Measurements from ENCODE around the gene DDOST. TPM values are rescaled to one million over a fixed set of nuclear protein-coding genes. Genes with fewer than 3 reads are reported as not detected.
A peak's percentile ranks its signal among the peaks of the same experiment; 100 is the strongest.

The DDOST gene
- polyA plus RNA-seq, 2 of the 4 experiments (the other 2 are of a cell fraction): 158 to 231 TPM

DNA sequence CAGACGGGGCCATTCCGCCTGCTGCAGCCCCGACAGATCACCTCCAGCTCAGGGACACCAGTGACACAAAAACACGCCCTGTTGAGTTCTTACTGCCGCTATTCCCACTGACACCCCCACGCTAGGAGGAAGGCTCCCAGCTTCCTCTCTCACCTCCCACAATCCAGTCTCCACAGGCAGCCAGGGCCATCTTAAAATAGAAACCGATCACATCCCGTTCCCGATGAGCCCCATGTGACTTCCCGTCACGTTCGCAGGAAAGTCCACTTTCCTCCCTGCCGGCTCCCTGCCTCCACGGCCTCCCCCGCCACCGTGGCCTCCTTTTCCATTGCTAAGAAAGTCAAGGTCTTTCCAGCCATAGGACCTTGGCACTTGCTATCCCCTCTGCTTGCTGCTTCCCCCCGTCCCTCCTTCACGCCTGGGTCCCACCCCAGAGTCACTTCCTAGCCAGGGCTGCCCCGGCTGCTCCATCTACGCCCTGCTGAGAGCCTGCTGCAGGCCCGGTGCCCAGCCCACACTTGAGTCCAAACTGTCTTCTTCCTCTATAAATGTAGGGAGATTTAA, 24.0 kb upstream of the DDOST start:
- H3K4me1 ChIP-seq: no peaks in the 10 kb centered on the region
- H3K9me3 ChIP-seq: no peaks in the 10 kb centered on the region
- no peak overlapping the region for H3K4me3 ChIP-seq
- 91% methylated on average over 20 of the region's 21 CpGs for WGBS (ENCODE audit: missing lambda C conversion rate)
- TF ChIP-seq FOSB (CRISPR knock-in tag; IDR thresholded peaks at IDR 0.05) (no peak), ESRRA (IDR thresholded peaks at IDR 0.05; ENCODE audit: borderline replicate concordance, low read length) (no peak)
- FAIRE-seq (no peak), DNase-seq (ENCODE audit: low read depth in 1 of 2, low spot score in 1 of 2) (no peak), ATAC-seq (no peak)
- POLR2A ChIA-PET: no interaction called here
- no peak overlapping the region for H3K27ac ChIP-seq
- CTCF ChIA-PET: interaction anchor here (1.7 kb wide), 1 partner anchor 12 kb away, joined by 6 read pairs; no protein-coding TSS in a partner anchor
- no peak overlapping the region for H3K4me2 ChIP-seq

- CTCF ChIA-PET: interaction anchor here (1.7 kb wide), 1 partner anchor 12 kb away, joined by 6 read pairs; no protein-coding TSS in a partner anchor
Observed at GRCh38 chr1:20684651-20685050, 23.5 kb upstream of the DDOST start.

DNA sequence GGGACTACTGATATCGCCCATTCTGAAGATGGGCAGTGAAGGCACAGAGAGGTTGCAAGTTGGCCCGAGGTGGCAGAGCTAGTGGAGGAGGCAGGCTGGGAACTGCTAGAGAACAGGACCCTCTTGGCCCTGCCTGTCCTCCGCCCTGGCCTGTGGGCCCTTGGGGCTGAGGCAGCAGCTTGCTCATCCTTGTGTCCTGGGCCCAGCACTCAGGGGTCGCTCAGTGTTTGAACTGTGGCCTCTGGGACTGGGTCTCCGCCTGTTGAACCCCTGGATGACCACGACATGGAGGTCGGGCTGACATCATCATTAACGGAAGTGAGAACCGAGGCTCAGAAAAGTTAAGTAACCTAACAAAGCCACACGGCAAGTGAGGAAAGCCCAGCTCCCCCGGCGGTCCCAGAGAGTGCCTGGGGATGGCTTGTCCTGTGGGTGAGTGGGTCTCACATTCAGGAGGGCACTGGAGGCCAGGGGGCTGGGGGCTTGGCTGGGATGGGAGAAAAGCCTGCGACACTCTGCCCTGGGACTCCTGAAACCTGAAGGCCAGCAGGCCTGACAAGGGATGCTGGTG, 23.0 kb upstream of the DDOST start:
- DNase-seq (ENCODE audit: low read depth in 1 of 2, low spot score in 1 of 2) (no peak), ATAC-seq (no peak), FAIRE-seq (no peak)
- no peak overlapping the region for H3K4me2 ChIP-seq
- H3K9me3 ChIP-seq: no peaks in the 10 kb centered on the region
- no peaks in the 10 kb centered on the region for H3K4me1 ChIP-seq
- no peak overlapping the region for H3K27ac ChIP-seq
- POLR2A ChIA-PET: no interaction called here
- H3K4me3 ChIP-seq: no peak overlapping the region
- CTCF ChIA-PET: interaction anchor here (1.7 kb wide), 1 partner anchor 13 kb away, joined by 6 read pairs; no protein-coding TSS in a partner anchor
- TF ChIP-seq, protein P1, sequence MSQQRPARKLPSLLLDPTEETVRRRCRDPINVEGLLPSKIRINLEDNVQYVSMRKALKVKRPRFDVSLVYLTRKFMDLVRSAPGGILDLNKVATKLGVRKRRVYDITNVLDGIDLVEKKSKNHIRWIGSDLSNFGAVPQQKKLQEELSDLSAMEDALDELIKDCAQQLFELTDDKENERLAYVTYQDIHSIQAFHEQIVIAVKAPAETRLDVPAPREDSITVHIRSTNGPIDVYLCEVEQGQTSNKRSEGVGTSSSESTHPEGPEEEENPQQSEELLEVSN (IDR thresholded peaks at IDR 0.05; ENCODE audit: borderline replicate concordance, low read depth): no peak
- TF ChIP-seq, protein P2, sequence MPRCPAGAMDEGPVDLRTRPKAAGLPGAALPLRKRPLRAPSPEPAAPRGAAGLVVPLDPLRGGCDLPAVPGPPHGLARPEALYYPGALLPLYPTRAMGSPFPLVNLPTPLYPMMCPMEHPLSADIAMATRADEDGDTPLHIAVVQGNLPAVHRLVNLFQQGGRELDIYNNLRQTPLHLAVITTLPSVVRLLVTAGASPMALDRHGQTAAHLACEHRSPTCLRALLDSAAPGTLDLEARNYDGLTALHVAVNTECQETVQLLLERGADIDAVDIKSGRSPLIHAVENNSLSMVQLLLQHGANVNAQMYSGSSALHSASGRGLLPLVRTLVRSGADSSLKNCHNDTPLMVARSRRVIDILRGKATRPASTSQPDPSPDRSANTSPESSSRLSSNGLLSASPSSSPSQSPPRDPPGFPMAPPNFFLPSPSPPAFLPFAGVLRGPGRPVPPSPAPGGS (IDR thresholded peaks at IDR 0.05): no peak
- TF ChIP-seq HMGXB4 (CRISPR knock-in tag; IDR thresholded peaks at IDR 0.05; ENCODE audit: borderline replicate concordance) (no peak), CBX8 (IDR thresholded peaks at IDR 0.05) (no peak), HOXB5 (CRISPR knock-in tag; IDR thresholded peaks at IDR 0.05) (no peak)
- 69% methylated on average over 8 of the region's 13 CpGs for WGBS (ENCODE audit: missing lambda C conversion rate)

More at GRCh38 chr1:20684651-20685050, 23.5 kb upstream of the DDOST start:
- H3K9me3 ChIP-seq: no peaks in the 10 kb centered on the region
- H3K4me2 ChIP-seq: no peak overlapping the region
- no peak overlapping the region for H3K27ac ChIP-seq
- DNase-seq (ENCODE audit: low read depth in 1 of 2, low spot score in 1 of 2) (no peak), FAIRE-seq (no peak), ATAC-seq (peak in 1 of 2 experiments; percentile 19; a peak in 1 of 6 replicates)
- no peaks in the 10 kb centered on the region for H3K4me1 ChIP-seq
- WGBS (ENCODE audit: missing lambda C conversion rate): 93% methylated on average over 3 of the region's 14 CpGs
- no peak overlapping the region for H3K4me3 ChIP-seq
- POLR2A ChIA-PET: no interaction called here
- TF ChIP-seq HDAC2 (IDR thresholded peaks at IDR 0.05) (no peak), MAZ (IDR thresholded peaks at IDR 0.05; ENCODE audit: borderline replicate concordance, low read depth, low read length) (no peak), SMC3 (IDR thresholded peaks at IDR 0.05) (no peak), EHF (CRISPR knock-in tag; IDR thresholded peaks at IDR 0.05) (no peak), POLR2A (IDR thresholded peaks at IDR 0.05; ENCODE audit: low read length) (no peak), HOXA7 (CRISPR knock-in tag; IDR thresholded peaks at IDR 0.05) (no peak), TFCP2L1 (CRISPR knock-in tag; IDR thresholded peaks at IDR 0.05) (no peak), TP53 (CRISPR knock-in tag; IDR thresholded peaks at IDR 0.05) (no peak), FOSL2 (IDR thresholded peaks at IDR 0.05) (no peak), FOSL2 (CRISPR knock-in tag; IDR thresholded peaks at IDR 0.05) (no peak), ATOH8 (CRISPR knock-in tag; IDR thresholded peaks at IDR 0.05; ENCODE audit: low read depth) (no peak), EP300 (IDR thresholded peaks at IDR 0.05) (no peak), HEYL (CRISPR knock-in tag; IDR thresholded peaks at IDR 0.05) (no peak)
- TF ChIP-seq, protein P3, sequence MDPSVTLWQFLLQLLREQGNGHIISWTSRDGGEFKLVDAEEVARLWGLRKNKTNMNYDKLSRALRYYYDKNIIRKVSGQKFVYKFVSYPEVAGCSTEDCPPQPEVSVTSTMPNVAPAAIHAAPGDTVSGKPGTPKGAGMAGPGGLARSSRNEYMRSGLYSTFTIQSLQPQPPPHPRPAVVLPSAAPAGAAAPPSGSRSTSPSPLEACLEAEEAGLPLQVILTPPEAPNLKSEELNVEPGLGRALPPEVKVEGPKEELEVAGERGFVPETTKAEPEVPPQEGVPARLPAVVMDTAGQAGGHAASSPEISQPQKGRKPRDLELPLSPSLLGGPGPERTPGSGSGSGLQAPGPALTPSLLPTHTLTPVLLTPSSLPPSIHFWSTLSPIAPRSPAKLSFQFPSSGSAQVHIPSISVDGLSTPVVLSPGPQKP (IDR thresholded peaks at IDR 0.05; ENCODE audit: low read depth, low read length): no peak
- TF ChIP-seq, protein P4, sequence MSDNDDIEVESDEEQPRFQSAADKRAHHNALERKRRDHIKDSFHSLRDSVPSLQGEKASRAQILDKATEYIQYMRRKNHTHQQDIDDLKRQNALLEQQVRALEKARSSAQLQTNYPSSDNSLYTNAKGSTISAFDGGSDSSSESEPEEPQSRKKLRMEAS (IDR thresholded peaks at IDR 0.05): no peak

All from A549 (cell line).